BE2C (cell line): ENCODE measurements around the gene TM9SF1.

Experiments used
- DNase-seq: peaks from one replicate; pipeline ENCODE4 v3.0.0-alpha.2; 2020
- H3K27me3 ChIP-seq: fragments of 250-450 bp; sonication (Bioruptor Pico); 2 replicates; pipeline ENCODE4 v1.5.1; 2020; ENCODE audit warnings: mild to moderate bottlenecking
- H3K36me3 ChIP-seq: fragments of 250-450 bp; sonication (Bioruptor Pico); 2 replicates; pipeline ENCODE4 v1.5.1; 2020; ENCODE audit warnings: mild to moderate bottlenecking
- H3K4me1 ChIP-seq: fragments of 250-450 bp; sonication (Bioruptor Pico); 2 replicates; pipeline ENCODE4 v1.5.1; 2020
- H3K4me3 ChIP-seq: 2 replicates; pipeline ENCODE4 v1.5.1; 2011; ENCODE audit warnings: low read depth, low read length
- H3K9me3 ChIP-seq: fragments of 250-450 bp; sonication (Bioruptor Pico); 2 replicates; pipeline ENCODE4 v1.5.1; 2020
- CTCF ChIP-seq: IDR thresholded peaks from 2 replicates; pipeline ENCODE4 v1.5.1; 2012; ENCODE audit warnings: mild to moderate bottlenecking, low read depth, low read length

TM9SF1 gene

GRCh38 chr14:24164518-24164991 lies 30.7 kb downstream of the TM9SF1 start:
- Histone ChIP-seq H3K36me3 (0 out of 2 replicates have a peak, but pooled peaks cover 2% of the 10 kb centered on the region), H3K4me1 (peaks cover 8% of the 10 kb centered on the region), H3K4me3 (no peak overlapping the region), H3K9me3 (no peaks in the 10 kb centered on the region), H3K27me3 (no peaks in the 10 kb centered on the region)
- no peak for DNase-seq
- TF ChIP-seq CTCF, result no peak

- no peak for DNase-seq
- Histone ChIP-seq H3K4me1 (peaks cover 8% of the 10 kb centered on the region), H3K36me3 (peaks cover 12% of the 10 kb centered on the region), H3K9me3 (no peaks in the 10 kb centered on the region), H3K27me3 (no peaks in the 10 kb centered on the region), H3K4me3 (no peak overlapping the region)
- no peak for TF ChIP-seq CTCF
Observed at GRCh38 chr14:24162093-24162492, 33.1 kb downstream of the TM9SF1 start.

- Histone ChIP-seq H3K27me3 (no peaks in the 10 kb centered on the region), H3K4me3 (peak within 1 kb of the TSS; percentile 65), H3K36me3 (peaks cover 21% of the 10 kb centered on the region), H3K9me3 (no peaks in the 10 kb centered on the region), H3K4me1 (peaks cover 8% of the 10 kb centered on the region)
- DNase-seq, result peak; percentile 96
- peak; percentile 92 for TF ChIP-seq CTCF
Observed at GRCh38 chr14:24160850-24161804, 34.1 kb downstream of the TM9SF1 start, which contains the start of gene IRF9. TSS of gene IRF9 (plus strand) at chr14:24161265. CDS start at chr14:24162145, 880 bp downstream.

GRCh38 chr14:24160499-24160849 lies 34.8 kb downstream of the TM9SF1 start:
- H3K4me3 ChIP-seq, result no peak overlapping the region
- peaks cover 8% of the 10 kb centered on the region for H3K4me1 ChIP-seq
- peaks cover 26% of the 10 kb centered on the region for H3K36me3 ChIP-seq
- no peak for TF ChIP-seq CTCF
- DNase-seq, result no peak
- no peaks in the 10 kb centered on the region for H3K27me3 ChIP-seq
- no peaks in the 10 kb centered on the region for H3K9me3 ChIP-seq

- TF ChIP-seq CTCF, result no peak
- Histone ChIP-seq H3K36me3 (peaks cover 31% of the 10 kb centered on the region), H3K9me3 (no peaks in the 10 kb centered on the region), H3K4me1 (peaks cover 8% of the 10 kb centered on the region), H3K4me3 (no peak overlapping the region), H3K27me3 (no peaks in the 10 kb centered on the region)
- DNase-seq, result no peak
Observed at GRCh38 chr14:24159777-24160498, 35.3 kb downstream of the TM9SF1 start.
